Lung microvascular endothelial cell (primary cell): ENCODE measurements around the gene GMFB. TPM values are rescaled to one million over a fixed set of nuclear protein-coding genes. Genes with fewer than 3 reads are reported as not detected.

Source experiments
- DNase-seq, 2 donors: peaks; one replicate each; pipeline versions ENCODE4 v3.0.0 to v3.0.0-alpha.2; 2010; ENCODE audit warnings: low read depth in 2 of 2
- total RNA-seq: library from RNA; depleted of rRNA; stranded (reverse); fragments of >200 nt; gene quantifications from 2 replicates; pipeline ENCODE4 v1.2.1, GENCODE V29; 2014

The GMFB gene
- total RNA-seq, 1 donor from 2014 or later = 82.3 TPM

DNA sequence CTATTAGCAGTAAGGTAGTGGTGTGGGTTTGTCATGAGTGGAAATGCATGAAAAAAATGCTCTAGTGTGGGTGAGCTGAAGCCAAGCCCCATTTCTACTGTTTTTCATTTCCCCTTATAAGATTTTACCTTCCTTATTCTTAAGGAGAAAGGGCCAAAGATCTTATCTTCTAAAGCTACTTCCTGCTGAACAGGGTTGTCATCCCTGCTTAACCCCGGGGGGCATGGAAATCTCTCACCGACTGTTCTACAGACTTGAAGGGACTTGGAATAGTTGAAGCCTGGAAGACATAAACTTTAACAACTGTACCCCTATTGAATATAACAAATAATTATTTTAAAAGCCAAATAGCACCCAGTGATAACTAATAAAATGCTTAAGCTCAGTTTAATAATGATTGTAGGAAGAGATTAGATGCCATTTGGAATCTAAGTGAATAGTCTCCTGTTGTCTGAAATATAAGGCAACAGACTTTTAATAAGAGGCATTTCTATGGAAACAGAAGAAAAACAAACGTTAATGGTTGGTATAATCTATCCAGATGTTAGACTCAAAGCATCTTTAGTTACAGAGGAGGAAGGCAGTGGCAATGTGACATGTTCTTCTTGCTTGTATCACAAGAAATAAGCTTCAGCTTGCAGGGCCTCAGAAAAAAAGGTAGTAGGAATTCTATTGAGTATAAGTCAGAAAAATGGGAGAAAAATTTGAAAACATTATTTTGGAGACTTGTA lies 1.8 kb upstream of the GMFB start:
- no peak for DNase-seq

GRCh38 chr14:54489731-54490444 lies 1.1 kb upstream of the GMFB start:
- DNase-seq = no peak

DNA sequence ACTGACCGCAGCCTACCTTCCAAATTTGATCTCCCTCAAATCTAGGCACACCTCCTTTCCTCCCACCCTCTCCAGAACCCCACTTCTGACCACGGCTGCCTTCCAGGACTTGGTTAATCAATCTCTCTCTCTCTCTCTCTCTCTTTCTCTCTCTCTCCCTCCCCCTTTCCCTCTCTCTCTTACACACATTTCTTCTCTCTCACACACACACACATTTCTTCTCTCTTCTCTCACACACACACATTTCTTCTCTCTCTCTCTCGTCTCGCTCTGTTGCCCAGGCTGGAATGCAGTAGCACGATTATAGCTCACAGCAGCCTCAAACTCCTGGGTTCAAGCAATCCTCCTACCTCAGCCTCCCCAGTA lies 521 bp upstream of the GMFB start:
- DNase-seq = no peak

DNA sequence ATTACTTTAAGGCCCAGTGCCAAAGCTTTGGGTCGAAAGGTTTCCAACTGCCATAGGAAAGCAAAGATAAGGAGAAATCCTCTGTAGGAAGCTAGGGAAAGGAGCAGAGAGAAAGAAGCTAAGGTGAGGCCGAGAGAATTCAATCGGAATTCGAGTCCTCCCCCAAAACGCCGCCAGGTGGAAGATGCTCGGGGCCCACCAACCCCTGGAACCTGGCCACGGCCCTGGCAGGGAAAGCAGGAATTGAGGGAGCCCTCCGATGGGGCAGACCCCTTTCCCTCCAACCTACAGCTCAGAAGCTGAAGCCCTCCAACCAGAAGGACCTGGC lies 498 bp downstream of the GMFB start:
- no peak for DNase-seq

GRCh38 chr14:54487771-54488170 lies 1.0 kb downstream of the GMFB start:
- peak; percentile 28 to 65 for DNase-seq

GRCh38 chr14:54486685-54487084 lies 2.1 kb downstream of the GMFB start:
- DNase-seq = no peak

GRCh38 chr14:54483846-54484245 lies 4.9 kb downstream of the GMFB start:
- no peak for DNase-seq

- DNase-seq = no peak
Measured at GRCh38 chr14:54483073-54483745, 5.6 kb downstream of the GMFB start.

- DNase-seq = peak in 1 of 2 donors; percentile 10
Measured at GRCh38 chr14:54481695-54482094, 7.1 kb downstream of the GMFB start.

DNA sequence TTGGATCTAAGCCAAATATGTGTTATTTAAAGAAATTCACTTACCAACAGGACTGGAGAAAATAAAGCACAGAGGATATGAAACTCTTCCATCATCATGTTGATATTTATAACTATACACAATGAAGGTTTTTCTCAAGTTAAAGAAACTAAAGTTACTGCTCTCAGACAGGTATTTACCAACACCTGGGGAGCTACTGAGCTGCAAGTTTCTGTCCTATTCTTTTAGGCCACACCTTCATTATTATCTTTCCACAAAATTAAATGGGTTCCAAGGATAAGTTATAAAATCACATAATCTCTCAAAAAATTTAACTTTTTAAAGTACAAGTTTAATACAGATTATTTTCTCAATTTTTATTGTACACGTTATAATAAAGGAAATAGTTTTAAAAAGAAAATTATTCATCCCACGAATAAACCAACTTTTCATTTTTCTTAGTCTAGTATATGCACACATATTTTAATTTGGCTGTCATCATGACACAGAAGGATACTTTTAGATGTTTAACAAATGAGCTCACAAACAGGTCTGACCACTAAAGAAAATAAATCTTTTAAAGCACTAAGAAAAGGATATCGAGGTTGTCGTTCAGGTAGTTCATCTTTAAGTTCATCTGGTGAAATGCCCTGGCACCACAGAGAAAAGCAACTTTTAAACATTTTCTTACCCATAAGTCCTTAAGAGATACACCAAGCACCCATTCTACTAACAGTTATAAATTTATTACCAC lies 7.8 kb downstream of the GMFB start:
- DNase-seq = no peak

GRCh38 chr14:54478636-54479215 lies 10.1 kb downstream of the GMFB start:
- no peak for DNase-seq

- DNase-seq = no peak
Measured at GRCh38 chr14:54475911-54476310, 12.9 kb downstream of the GMFB start.

DNA sequence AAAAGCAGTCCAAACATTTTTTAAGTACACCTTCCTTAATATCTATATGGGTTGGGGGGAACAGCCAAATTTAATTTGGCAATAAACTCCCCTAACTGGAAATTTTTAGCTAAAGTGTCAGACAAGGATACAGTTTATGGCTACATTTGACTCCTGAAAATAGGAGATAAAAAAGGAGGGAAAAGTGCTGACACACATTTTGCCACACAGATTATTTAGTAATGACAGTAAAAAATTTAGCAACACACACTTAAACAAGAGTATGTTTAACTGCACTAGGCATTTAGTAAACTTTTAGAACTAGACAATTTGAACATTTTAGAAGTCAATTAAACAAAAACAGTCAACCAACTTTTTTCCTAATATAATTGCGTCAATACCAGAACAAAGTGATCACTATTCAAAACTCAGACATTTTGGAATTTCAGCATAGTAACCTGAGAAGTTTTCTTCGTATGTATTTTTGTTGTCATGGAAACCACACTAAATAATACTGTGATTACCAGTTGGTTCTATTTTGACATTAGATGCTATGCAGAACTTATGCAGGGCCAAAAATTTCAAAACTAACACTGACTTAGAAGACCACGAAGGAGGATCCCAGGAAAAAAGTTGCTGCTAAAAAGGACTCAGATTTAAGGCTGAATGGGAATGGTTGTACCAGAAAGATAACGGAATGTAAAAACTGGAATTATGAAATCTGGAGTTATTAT lies 13.4 kb downstream of the GMFB start:
- DNase-seq = peak in 1 of 2 donors; percentile 22

DNA sequence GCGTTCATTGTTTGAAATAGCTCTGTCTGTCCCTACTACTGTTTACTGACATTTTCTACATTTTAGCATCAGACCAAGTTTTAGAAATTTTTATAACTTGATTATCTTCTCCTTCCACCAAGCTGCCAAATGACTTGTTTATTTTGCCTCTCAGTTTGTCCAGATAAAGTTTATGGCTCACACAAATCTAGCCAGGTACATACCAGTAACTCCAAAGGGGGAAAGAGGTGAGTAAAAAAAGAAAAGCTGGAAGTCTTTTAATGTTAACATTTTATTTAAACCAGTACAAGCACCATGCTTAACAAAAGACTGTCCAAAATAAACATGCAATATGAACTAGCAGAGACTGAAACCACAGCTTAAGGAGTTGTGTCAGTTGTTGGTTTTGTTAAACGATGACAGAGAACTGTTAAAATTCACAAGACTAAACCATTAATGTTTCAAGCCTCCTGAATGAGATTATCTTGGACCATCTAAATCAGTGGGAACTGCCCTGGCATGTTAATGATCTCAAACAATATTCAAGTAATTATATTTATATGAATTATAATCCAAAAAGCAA lies 14.5 kb downstream of the GMFB start:
- no peak for DNase-seq

- no peak for DNase-seq
Measured at GRCh38 chr14:54472315-54472714, 16.5 kb downstream of the GMFB start.

GRCh38 chr14:54471641-54472040 lies 17.1 kb downstream of the GMFB start:
- DNase-seq = no peak

GRCh38 chr14:54470701-54471100 lies 18.1 kb downstream of the GMFB start:
- no peak for DNase-seq

GRCh38 chr14:54467280-54467679 lies 21.5 kb downstream of the GMFB start:
- no peak for DNase-seq

GRCh38 chr14:54465654-54466053 lies 23.1 kb downstream of the GMFB start:
- DNase-seq = no peak

DNA sequence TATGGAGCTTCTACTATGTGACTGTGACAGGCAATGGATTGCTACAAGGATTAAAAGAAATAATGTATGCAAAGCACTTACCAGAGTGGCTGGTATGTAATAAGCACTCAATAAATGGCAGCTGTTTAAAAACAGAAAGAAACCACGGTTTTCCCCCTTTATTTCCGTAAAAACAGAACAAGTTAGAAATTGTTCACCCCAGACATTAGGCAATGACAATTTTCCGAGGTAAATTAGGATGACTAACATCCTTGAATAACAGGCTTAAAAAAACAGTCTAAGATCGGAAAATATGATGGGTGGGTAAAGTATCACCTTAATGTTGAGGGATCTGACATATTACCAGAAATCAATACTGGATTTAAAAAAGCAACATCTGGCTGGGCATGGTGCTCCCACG lies 26.7 kb downstream of the GMFB start:
- DNase-seq = peak; percentile 37 to 50

DNA sequence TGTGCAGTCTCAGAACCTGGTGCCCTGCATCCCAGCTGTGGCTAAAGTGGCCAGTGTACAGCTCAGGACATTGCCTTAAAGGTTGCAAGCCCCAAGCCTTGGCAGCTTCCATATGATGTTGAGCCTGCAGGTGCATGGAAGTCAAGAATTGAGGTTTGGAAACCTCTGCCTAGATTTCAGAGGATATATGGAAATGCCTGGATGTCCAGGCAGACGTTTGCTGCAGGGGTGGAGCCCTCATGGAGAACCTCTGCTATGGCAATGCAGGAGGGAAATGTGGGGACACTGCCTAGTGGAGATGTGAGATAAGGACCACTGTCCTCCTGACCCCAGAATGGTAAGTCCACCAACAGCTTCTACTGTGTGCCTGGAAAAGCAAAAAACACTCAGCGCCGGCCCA lies 29.7 kb downstream of the GMFB start:
- no peak for DNase-seq
